Measurements from ENCODE around the gene JOSD1. TPM values are rescaled to one million over a fixed set of nuclear protein-coding genes. Genes with fewer than 3 reads are reported as not detected.

JOSD1 gene
- total RNA-seq, 1 donor from 2014 or later = 45.2 TPM

DNA sequence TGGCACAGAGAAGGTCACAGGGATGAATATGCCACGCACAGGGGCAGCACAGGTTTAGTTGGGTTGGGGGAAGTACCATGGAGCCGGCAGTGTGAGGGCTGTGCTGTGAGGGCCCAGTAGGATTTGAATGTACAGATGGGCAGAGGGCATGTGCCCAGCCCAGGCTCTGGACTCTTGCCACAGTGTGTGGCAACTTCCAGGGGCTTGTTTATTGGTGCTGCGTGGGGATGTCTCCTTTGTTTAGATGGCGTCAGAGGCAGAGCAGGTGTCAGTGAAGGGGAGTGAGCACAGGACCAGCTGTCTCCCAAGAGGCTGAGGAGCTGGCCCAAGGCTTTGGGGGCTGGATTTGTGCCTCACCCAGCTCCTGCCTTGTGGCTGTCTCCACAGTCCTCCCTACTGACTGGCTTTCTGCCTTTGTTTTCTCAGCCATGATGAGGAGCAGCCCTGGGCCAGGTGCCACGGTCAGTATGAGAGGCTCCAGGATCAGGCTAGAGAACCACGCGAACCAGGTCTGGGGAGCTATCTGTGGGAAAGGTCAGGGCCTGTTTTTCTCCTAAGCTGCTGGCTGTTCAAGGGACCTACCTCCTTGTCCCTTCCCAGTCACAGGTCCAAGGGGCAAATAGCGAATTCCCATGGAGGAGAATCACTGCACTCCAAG is 33.1 kb upstream of the JOSD1 start:
- DNase-seq (no peak), ATAC-seq (ENCODE audit: low read depth) (no peak)
- intact Hi-C loops (cut with micrococcal nuclease) = loop anchor here (1.0 to 2.0 kb wide), 3 partner anchors 32 to 269 kb away; no protein-coding TSS in a partner anchor
- CTCF ChIA-PET = interaction anchor here (0.8 to 3.5 kb wide), 8 partner anchors 9 to 109 kb away, joined by 4 to 26 read pairs (median 6); no protein-coding TSS in a partner anchor
- POLR2A ChIA-PET = interaction anchor here (0.8 to 5.5 kb wide), 7 partner anchors 10 to 51 kb away, joined by 3 to 37 read pairs (median 6); no protein-coding TSS in a partner anchor
- H3K4me1 Mint-ChIP-seq = peaks cover 26% of the 10 kb centered on the region
- TF ChIP-seq, protein P1, sequence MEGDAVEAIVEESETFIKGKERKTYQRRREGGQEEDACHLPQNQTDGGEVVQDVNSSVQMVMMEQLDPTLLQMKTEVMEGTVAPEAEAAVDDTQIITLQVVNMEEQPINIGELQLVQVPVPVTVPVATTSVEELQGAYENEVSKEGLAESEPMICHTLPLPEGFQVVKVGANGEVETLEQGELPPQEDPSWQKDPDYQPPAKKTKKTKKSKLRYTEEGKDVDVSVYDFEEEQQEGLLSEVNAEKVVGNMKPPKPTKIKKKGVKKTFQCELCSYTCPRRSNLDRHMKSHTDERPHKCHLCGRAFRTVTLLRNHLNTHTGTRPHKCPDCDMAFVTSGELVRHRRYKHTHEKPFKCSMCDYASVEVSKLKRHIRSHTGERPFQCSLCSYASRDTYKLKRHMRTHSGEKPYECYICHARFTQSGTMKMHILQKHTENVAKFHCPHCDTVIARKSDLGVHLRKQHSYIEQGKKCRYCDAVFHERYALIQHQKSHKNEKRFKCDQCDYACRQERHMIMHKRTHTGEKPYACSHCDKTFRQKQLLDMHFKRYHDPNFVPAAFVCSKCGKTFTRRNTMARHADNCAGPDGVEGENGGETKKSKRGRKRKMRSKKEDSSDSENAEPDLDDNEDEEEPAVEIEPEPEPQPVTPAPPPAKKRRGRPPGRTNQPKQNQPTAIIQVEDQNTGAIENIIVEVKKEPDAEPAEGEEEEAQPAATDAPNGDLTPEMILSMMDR (IDR thresholded peaks at IDR 0.05) = no peak
- H3K27me3 Mint-ChIP-seq = no peaks in the 10 kb centered on the region
- H3K9me3 Mint-ChIP-seq = no peaks in the 10 kb centered on the region
- H3K4me3 Mint-ChIP-seq = no peak overlapping the region
- H3K36me3 Mint-ChIP-seq (ENCODE audit: low read depth) = peaks cover 94% of the 10 kb centered on the region
- peak overlapping the region; percentile 75 for H3K27ac Mint-ChIP-seq

DNA sequence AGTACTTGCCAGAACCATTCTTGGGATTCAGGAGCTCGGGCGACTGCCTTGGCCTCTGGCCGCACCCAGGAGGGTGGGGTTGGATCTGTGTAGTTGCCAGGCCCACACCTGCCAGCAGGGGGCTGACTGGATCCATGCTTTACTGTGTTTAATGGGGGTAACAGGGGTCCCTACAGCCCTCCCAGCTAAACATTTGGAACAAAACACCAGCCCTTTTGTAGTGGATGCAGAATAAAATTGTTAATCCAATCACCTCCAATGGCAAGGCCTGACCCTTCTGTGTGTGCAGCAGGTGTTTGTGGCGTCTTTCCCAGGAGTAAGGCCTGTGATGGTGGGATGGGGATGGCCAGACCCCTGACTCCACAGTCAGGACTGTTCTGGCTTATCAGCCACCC is 32.6 kb upstream of the JOSD1 start:
- no peaks in the 10 kb centered on the region for H3K27me3 Mint-ChIP-seq
- ChIA-PET CTCF (interaction anchor here (0.8 to 3.5 kb wide), 8 partner anchors 8 to 137 kb away, joined by 4 to 26 read pairs (median 6); no protein-coding TSS in a partner anchor), POLR2A (interaction anchor here (0.8 to 5.5 kb wide), 5 partner anchors 19 to 51 kb away, joined by 3 to 37 read pairs (median 4); no protein-coding TSS in a partner anchor)
- DNase-seq (no peak), ATAC-seq (ENCODE audit: low read depth) (peak; percentile 76)
- H3K4me3 Mint-ChIP-seq = no peak overlapping the region
- intact Hi-C loops (cut with micrococcal nuclease) = loop anchor here (1.0 to 2.0 kb wide), 3 partner anchors 33 to 270 kb away; no protein-coding TSS in a partner anchor
- H3K27ac Mint-ChIP-seq = peak overlapping the region; percentile 75
- H3K36me3 Mint-ChIP-seq (ENCODE audit: low read depth) = peaks cover 94% of the 10 kb centered on the region
- H3K4me1 Mint-ChIP-seq = peaks cover 26% of the 10 kb centered on the region
- no peaks in the 10 kb centered on the region for H3K9me3 Mint-ChIP-seq
- TF ChIP-seq, protein P1 (IDR thresholded peaks at IDR 0.05) = peak; percentile 58

DNA sequence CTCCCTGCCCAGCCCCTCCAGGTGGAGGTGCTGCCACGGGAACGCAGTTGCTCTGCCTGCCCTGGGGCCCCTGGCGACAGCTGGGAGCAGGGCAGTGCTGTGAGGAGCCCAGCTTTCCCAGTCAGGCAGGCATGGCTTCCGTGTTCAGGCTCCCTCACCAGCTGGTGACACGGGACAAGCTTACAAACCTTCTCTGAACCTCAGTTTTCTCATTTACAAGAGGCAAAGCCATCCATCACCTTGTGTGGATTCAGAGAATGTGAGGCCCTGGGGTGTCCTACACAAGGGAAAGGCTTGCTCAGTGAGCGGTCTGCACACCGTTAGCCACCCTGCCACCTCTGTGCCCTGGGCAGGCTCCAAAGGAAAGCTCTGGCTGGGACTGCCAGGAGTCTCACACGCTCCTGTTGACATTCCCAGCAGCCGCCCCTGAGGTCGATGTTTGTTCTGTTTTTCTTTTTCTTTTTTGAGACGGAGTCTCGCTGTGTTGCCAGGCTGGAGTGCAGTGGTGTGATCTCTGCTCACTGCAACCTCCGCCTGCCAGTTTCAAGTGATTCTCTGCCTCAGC is 31.6 kb upstream of the JOSD1 start:
- intact Hi-C loops (cut with micrococcal nuclease) = loop anchor here (2.0 kb wide), 1 partner anchor 110 kb away; no protein-coding TSS in a partner anchor
- no peak for DNase-seq

DNA sequence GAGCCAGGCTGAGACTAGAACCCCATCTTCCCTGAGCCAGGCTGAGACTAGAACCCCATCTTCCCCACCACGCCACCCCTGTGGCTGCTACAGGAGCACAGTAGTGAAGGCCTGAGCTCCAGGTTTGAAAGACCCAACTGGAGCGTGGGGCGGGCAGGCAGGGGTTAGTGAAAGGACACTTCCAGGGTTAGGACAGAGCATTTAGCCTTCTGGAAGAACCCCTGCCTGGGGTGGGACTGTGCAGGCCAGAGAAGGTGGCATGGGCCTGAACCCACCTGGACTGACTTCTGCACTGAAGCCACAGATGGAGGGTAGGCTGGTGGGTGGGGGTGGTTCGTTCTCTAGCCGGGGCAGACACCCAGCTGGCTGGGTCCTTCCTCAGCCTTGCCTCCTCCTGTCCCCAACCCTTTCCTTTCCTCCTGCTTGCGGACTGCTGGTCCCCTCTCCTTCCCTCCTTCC is 31.0 kb upstream of the JOSD1 start:
- no peak for DNase-seq
- Mint-ChIP-seq H3K27ac (no peak overlapping the region), H3K4me1 (peaks cover 23% of the 10 kb centered on the region), H3K9me3 (no peaks in the 10 kb centered on the region), H3K4me3 (no peak overlapping the region), H3K27me3 (no peaks in the 10 kb centered on the region), H3K36me3 (ENCODE audit: low read depth) (peaks cover 94% of the 10 kb centered on the region)
- TF ChIP-seq, protein P1 (IDR thresholded peaks at IDR 0.05) = no peak
- CTCF ChIA-PET = interaction anchor here (1.4 kb wide), 1 partner anchor 138 kb away, joined by 4 read pairs; no protein-coding TSS in a partner anchor
- no peak for ATAC-seq (ENCODE audit: low read depth)
- intact Hi-C loops (cut with micrococcal nuclease) = loop anchor here (2.0 kb wide), 1 partner anchor 111 kb away; no protein-coding TSS in a partner anchor
- POLR2A ChIA-PET = interaction anchor here (0.5 to 5.5 kb wide), 3 partner anchors 21 to 181 kb away, joined by 7 to 37 read pairs (median 9); no protein-coding TSS in a partner anchor

More for the DNA sequence above, 31.6 kb upstream of the JOSD1 start:
- Mint-ChIP-seq H3K27me3 (no peaks in the 10 kb centered on the region), H3K9me3 (no peaks in the 10 kb centered on the region), H3K36me3 (ENCODE audit: low read depth) (peaks cover 94% of the 10 kb centered on the region), H3K4me3 (no peak overlapping the region), H3K4me1 (peaks cover 26% of the 10 kb centered on the region), H3K27ac (no peak overlapping the region)
- ChIA-PET POLR2A (interaction anchor here (1.0 to 5.5 kb wide), 3 partner anchors 20 to 34 kb away, joined by 4 to 37 read pairs (median 7); no protein-coding TSS in a partner anchor), CTCF (interaction anchor here (1.4 to 3.5 kb wide), 3 partner anchors 15 to 138 kb away, joined by 4 to 26 read pairs (median 5); no protein-coding TSS in a partner anchor)
- TF ChIP-seq, protein P1 (IDR thresholded peaks at IDR 0.05) = no peak
- no peak for ATAC-seq (ENCODE audit: low read depth)
